ENCODE results near the gene ZHX3. TPM values are rescaled to one million over a fixed set of nuclear protein-coding genes. Genes with fewer than 3 reads are reported as not detected.

Gene ZHX3
- total and polyA plus RNA-seq, 9 of the 15 experiments (the other 6 are each of a cell fraction or from before 2014, with no cell fraction given), result 0.80 to 14.6 (median 4.9) TPM

GRCh38 chr20:41159547-41159946 is 158.0 kb downstream of the ZHX3 start (continued):
- TF ChIP-seq RREB1 (CRISPR knock-in tag; IDR thresholded peaks at IDR 0.05), result no peak
- no peak for TF ChIP-seq PHTF2 (CRISPR knock-in tag; IDR thresholded peaks at IDR 0.05)
- TF ChIP-seq CBFA2T2 (conservative IDR thresholded peaks at IDR 0.05), result no peak
- peak; percentile 22; the same call in 1 of the 2 replicates for TF ChIP-seq NFE2 (IDR thresholded peaks at IDR 0.05; ENCODE audit: low read depth)
- no peak for TF ChIP-seq SETDB1 (IDR thresholded peaks at IDR 0.05; ENCODE audit: low read length)
- TF ChIP-seq MAFF (IDR thresholded peaks at IDR 0.05; ENCODE audit: low read length), result 0 out of 2 replicates have a peak, but pooled peaks have one; percentile 5
- no peak for TF ChIP-seq DDX20 (tag; IDR thresholded peaks at IDR 0.05; ENCODE audit: low read depth)
- no peak for TF ChIP-seq ZFX (CRISPR knock-in tag; IDR thresholded peaks at IDR 0.05)
- TF ChIP-seq JUNB (CRISPR knock-in tag; conservative IDR thresholded peaks at IDR 0.05), result no peak
- TF ChIP-seq PRMT5 (CRISPR knock-in tag; IDR thresholded peaks at IDR 0.05), result no peak
- TF ChIP-seq MED1 (CRISPR knock-in tag; IDR thresholded peaks at IDR 0.05; ENCODE audit: borderline replicate concordance), result no peak
- TF ChIP-seq ZNF217 (CRISPR knock-in tag; IDR thresholded peaks at IDR 0.05), result no peak
- TF ChIP-seq ZNF239 (CRISPR knock-in tag; IDR thresholded peaks at IDR 0.05), result no peak
- no peak for TF ChIP-seq ZNF695 (CRISPR knock-in tag; IDR thresholded peaks at IDR 0.05)
- 0 out of 2 replicates have a peak, but pooled peaks have one; percentile 3 for TF ChIP-seq SPI1 (IDR thresholded peaks at IDR 0.05; ENCODE audit: borderline replicate concordance, low read depth, low read length)
- TF ChIP-seq KHSRP (IDR thresholded peaks at IDR 0.05), result no peak
- no peak for TF ChIP-seq TOE1 (IDR thresholded peaks at IDR 0.05; ENCODE audit: borderline replicate concordance)
- TF ChIP-seq TOE1 (CRISPR knock-in tag; IDR thresholded peaks at IDR 0.05; ENCODE audit: borderline replicate concordance, low read depth), result no peak
- TF ChIP-seq POLR3A (IDR thresholded peaks at IDR 0.05; ENCODE audit: borderline replicate concordance, extremely low read depth, insufficient read depth, insufficient read length), result no peak
- no peak for TF ChIP-seq MCM3 (IDR thresholded peaks at IDR 0.05)
